ENCODE data around the gene FAM89A. TPM values are rescaled to one million over a fixed set of nuclear protein-coding genes. Genes with fewer than 3 reads are reported as not detected.

Gene FAM89A
- total and polyA plus RNA-seq, 7 donors, result 2.7 to 6.3 (median 4.2) TPM

GRCh38 chr1:231000639-231001038 is 39.4 kb downstream of the FAM89A start:
- DNase-seq (no peak), ATAC-seq (no peak)
- intact Hi-C loops (cut with DNase I), result no loop called here
- TF ChIP-seq CTCF (IDR thresholded peaks at IDR 0.05), result no peak
- 94 to 100% (median 98%) methylated on average over 1 of the region's 1 CpG for WGBS, 3 donors
- Histone ChIP-seq H3K27ac (no peak overlapping the region), H3K27me3 (ENCODE audit: insufficient read depth in 3 of 3, low read length in 2 of 3) (no peaks in the 10 kb centered on the region), H3K36me3 (ENCODE audit: insufficient read depth in 1 of 2, low read depth in 1 of 2) (peaks cover 26 to 66% of the 10 kb centered on the region in 2 donors), H3K4me3 (no peak overlapping the region), H3K4me1 (no peaks in the 10 kb centered on the region), H3K9me3 (peaks cover 15% of the 10 kb centered on the region)

GRCh38 chr1:231000201-231000600 is 39.9 kb downstream of the FAM89A start:
- no peak for TF ChIP-seq CTCF (IDR thresholded peaks at IDR 0.05)
- Histone ChIP-seq H3K27me3 (ENCODE audit: insufficient read depth in 3 of 3, low read length in 2 of 3) (no peaks in the 10 kb centered on the region), H3K27ac (no peak overlapping the region), H3K36me3 (ENCODE audit: insufficient read depth in 1 of 2, low read depth in 1 of 2) (peaks cover 26 to 70% of the 10 kb centered on the region in 2 donors), H3K4me3 (no peak overlapping the region), H3K9me3 (peaks cover 11% of the 10 kb centered on the region), H3K4me1 (no peaks in the 10 kb centered on the region)
- 86 to 92% (median 89%) methylated on average over 4 of the region's 4 CpGs for WGBS, 3 donors
- ATAC-seq (no peak), DNase-seq (no peak)
- intact Hi-C loops (cut with DNase I), result no loop called here

GRCh38 chr1:230994860-230995259 is 45.2 kb downstream of the FAM89A start:
- WGBS, 3 donors, result 77 to 99% (median 87%) methylated on average over 1 of the region's 1 CpG
- peaks cover 23 to 97% of the 10 kb centered on the region in 2 donors for H3K36me3 ChIP-seq (ENCODE audit: insufficient read depth in 1 of 2, low read depth in 1 of 2)
- intact Hi-C loops (cut with DNase I), result no loop called here
- no peak overlapping the region for H3K27ac ChIP-seq
- no peak for DNase-seq
- H3K9me3 ChIP-seq, result no peaks in the 10 kb centered on the region
- H3K27me3 ChIP-seq (ENCODE audit: insufficient read depth in 3 of 3, low read length in 2 of 3), result no peaks in the 10 kb centered on the region
- ATAC-seq, result no peak
- no peak overlapping the region for H3K4me3 ChIP-seq
- no peaks in the 10 kb centered on the region for H3K4me1 ChIP-seq
- TF ChIP-seq CTCF (IDR thresholded peaks at IDR 0.05), result no peak

GRCh38 chr1:230992100-230992774 is 47.8 kb downstream of the FAM89A start:
- Histone ChIP-seq H3K9me3 (no peaks in the 10 kb centered on the region), H3K27ac (no peak overlapping the region), H3K4me1 (no peaks in the 10 kb centered on the region), H3K27me3 (ENCODE audit: insufficient read depth in 3 of 3, low read length in 2 of 3) (no peaks in the 10 kb centered on the region), H3K36me3 (ENCODE audit: insufficient read depth in 1 of 2, low read depth in 1 of 2) (peaks cover 10 to 87% of the 10 kb centered on the region in 2 donors), H3K4me3 (no peak overlapping the region)
- intact Hi-C loops (cut with DNase I), result no loop called here
- DNase-seq (no peak), ATAC-seq (no peak)
- TF ChIP-seq CTCF (IDR thresholded peaks at IDR 0.05), result no peak
- WGBS, 3 donors, result 83 to 94% (median 84%) methylated on average over 7 of the region's 7 CpGs

- WGBS, 3 donors, result 85 to 99% (median 90%) methylated on average over 3 of the region's 3 CpGs
- DNase-seq, result no peak
- intact Hi-C loops (cut with DNase I), result no loop called here
Observed at GRCh38 chr1:230987448-230987847, 52.6 kb downstream of the FAM89A start.

More at GRCh38 chr1:230987448-230987847, 52.6 kb downstream of the FAM89A start:
- H3K27me3 ChIP-seq (ENCODE audit: insufficient read depth in 3 of 3, low read length in 2 of 3), result no peaks in the 10 kb centered on the region
- peaks cover 4 to 54% of the 10 kb centered on the region in 2 donors for H3K36me3 ChIP-seq (ENCODE audit: insufficient read depth in 1 of 2, low read depth in 1 of 2)
- no peaks in the 10 kb centered on the region for H3K9me3 ChIP-seq
- H3K4me3 ChIP-seq, result no peak overlapping the region
- no peak for TF ChIP-seq CTCF (IDR thresholded peaks at IDR 0.05)
- ATAC-seq, result no peak
- no peaks in the 10 kb centered on the region for H3K4me1 ChIP-seq
- no peak overlapping the region for H3K27ac ChIP-seq

Measured in psoas muscle (tissue), 8 donors.